Measurements from ENCODE around the gene SPG7.

DNA sequence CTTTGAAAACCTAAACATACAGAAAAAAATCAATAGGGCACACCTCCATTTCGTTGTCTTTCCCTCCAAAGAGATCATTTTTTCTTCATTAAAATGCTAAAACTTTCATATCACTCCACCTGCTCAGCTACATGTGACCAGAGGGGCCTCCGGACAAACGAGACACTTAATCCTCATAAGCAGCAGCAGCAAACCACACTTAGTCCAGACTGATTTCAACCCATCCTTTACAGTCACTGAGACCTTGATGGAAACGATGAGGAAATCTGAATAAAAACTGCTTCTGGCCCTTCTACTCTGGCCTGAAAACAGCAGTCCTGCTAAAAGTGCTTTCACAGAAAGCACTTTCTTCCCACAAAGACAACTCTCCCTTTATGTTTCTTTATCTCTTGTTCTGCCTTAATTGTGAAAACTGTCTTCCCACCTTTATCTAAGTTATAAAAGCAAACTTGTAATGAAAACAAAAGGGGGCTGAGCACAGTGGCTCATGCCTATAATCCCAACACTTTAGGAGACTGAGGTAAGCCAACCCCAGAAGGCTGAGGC is 22.4 kb upstream of the SPG7 start:
- TF ChIP-seq, protein P1, sequence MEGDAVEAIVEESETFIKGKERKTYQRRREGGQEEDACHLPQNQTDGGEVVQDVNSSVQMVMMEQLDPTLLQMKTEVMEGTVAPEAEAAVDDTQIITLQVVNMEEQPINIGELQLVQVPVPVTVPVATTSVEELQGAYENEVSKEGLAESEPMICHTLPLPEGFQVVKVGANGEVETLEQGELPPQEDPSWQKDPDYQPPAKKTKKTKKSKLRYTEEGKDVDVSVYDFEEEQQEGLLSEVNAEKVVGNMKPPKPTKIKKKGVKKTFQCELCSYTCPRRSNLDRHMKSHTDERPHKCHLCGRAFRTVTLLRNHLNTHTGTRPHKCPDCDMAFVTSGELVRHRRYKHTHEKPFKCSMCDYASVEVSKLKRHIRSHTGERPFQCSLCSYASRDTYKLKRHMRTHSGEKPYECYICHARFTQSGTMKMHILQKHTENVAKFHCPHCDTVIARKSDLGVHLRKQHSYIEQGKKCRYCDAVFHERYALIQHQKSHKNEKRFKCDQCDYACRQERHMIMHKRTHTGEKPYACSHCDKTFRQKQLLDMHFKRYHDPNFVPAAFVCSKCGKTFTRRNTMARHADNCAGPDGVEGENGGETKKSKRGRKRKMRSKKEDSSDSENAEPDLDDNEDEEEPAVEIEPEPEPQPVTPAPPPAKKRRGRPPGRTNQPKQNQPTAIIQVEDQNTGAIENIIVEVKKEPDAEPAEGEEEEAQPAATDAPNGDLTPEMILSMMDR (IDR thresholded peaks at IDR 0.05; ENCODE audit: poor library complexity): no peak
- TF ChIP-seq EZH2phosphoT487 (IDR thresholded peaks at IDR 0.05; ENCODE audit: low read depth, severe bottlenecking, unreplicated experiment): no peak
- TF ChIP-seq EZH2 (IDR thresholded peaks at IDR 0.05; ENCODE audit: borderline replicate concordance): no peak

All from hepatocyte (in vitro differentiated cells).